Esophagus (tissue), 2 donors: ENCODE results near the gene RET. TPM values are rescaled to one million over a fixed set of nuclear protein-coding genes. Genes with fewer than 3 reads are reported as not detected.

Experiments used
- H3K27ac ChIP-seq, 2 donors: one replicate each; pipeline ENCODE4 v1.5.1; 2013; ENCODE audit warnings: low read depth in 2 of 2, mild to moderate bottlenecking in 2 of 2, inconsistent platforms in 1 of 2, low read length in 1 of 2, moderate library complexity in 1 of 2
- H3K27me3 ChIP-seq, 2 donors: one replicate each; pipeline ENCODE4 v1.6.1; 2013; ENCODE audit warnings: low read length in 2 of 2, control low read depth in 1 of 2, mild to moderate bottlenecking in 1 of 2; ENCODE audit not compliant: insufficient read depth in 2 of 2, control insufficient read depth in 1 of 2
- H3K36me3 ChIP-seq, 2 donors: one replicate each; pipeline ENCODE4 v1.6.1; 2013; ENCODE audit warnings: low read length in 1 of 2; ENCODE audit not compliant: control insufficient read depth in 2 of 2, insufficient read depth in 2 of 2
- H3K4me1 ChIP-seq, 2 donors: one replicate each; pipeline ENCODE4 v1.6.1; 2013; ENCODE audit warnings: low read length in 1 of 2; ENCODE audit not compliant: control insufficient read depth in 2 of 2, insufficient read depth in 2 of 2
- H3K4me3 ChIP-seq, 2 donors: one replicate each; pipeline ENCODE4 v1.5.1; 2013; ENCODE audit warnings: low read length in 2 of 2, mild to moderate bottlenecking in 2 of 2, low read depth in 1 of 2, moderate library complexity in 1 of 2
- H3K9me3 ChIP-seq, 2 donors: one replicate each; pipeline ENCODE4 v1.6.1; 2013; ENCODE audit warnings: mild to moderate bottlenecking in 2 of 2, low read depth in 1 of 2, low read length in 1 of 2, moderate library complexity in 1 of 2; ENCODE audit not compliant: control insufficient read depth in 2 of 2, insufficient read depth in 1 of 2
- WGBS, 2 donors: extraction: QIAGEN DNeasy Blood & Tissue Kit; methylation state at CpG; one replicate each; pipeline ENCODE4 v1.1.7; 2013; 5-methylcytosine and 5-hydroxymethylcytosine counted together
- polyA plus RNA-seq, 2 donors: library from polyadenylated mRNA; stranded (reverse); fragments of 200-250 nt; gene quantifications; one replicate each; pipeline ENCODE4 v1.2.3, GENCODE V29; 2013
- donor health status: healthy with polysubstance abuse.
- donor health status: Bipolar disorder and iron deficiency.

The RET gene
- polyA plus RNA-seq, 2 donors = 0.07 to 0.10 TPM

DNA sequence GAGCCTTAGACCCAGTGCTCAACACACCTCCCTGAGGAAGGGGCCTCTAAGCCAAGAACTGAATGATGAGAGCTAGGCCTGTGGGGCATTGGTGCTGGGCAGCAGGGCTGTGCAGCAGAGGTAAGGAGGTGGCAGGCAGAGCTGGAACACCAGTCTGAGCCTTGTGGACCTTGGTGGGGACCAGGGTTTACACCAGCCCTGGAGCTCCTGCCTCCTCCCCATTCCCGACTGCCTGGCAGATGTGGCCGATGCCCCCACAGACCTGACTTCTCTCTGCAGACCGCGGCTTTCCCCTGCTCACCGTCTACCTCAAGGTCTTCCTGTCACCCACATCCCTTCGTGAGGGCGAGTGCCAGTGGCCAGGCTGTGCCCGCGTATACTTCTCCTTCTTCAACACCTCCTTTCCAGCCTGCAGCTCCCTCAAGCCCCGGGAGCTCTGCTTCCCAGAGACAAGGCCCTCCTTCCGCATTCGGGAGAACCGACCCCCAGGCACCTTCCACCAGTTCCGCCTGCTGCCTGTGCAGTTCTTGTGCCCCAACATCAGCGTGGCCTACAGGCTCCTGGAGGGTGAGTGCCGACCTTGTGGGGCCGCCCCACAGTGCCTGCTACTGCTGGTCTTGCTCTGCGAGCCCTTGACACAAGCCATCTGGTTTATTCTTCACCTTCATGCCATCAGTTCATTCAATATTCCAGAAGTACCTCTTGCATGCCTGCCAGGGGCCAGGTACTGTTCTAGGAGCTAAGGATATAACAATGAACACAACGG, 25.4 kb downstream of the RET start:
- Histone ChIP-seq H3K27ac (no peak overlapping the region), H3K36me3 (no peaks in the 10 kb centered on the region), H3K27me3 (peaks cover 0 to 6% of the 10 kb centered on the region in 2 donors), H3K4me3 (no peak overlapping the region), H3K9me3 (no peaks in the 10 kb centered on the region), H3K4me1 (peaks cover 0 to 12% of the 10 kb centered on the region in 2 donors)
- 81 to 85% methylated on average over 18 to 19 of the region's 19 CpGs for WGBS, 2 donors

DNA sequence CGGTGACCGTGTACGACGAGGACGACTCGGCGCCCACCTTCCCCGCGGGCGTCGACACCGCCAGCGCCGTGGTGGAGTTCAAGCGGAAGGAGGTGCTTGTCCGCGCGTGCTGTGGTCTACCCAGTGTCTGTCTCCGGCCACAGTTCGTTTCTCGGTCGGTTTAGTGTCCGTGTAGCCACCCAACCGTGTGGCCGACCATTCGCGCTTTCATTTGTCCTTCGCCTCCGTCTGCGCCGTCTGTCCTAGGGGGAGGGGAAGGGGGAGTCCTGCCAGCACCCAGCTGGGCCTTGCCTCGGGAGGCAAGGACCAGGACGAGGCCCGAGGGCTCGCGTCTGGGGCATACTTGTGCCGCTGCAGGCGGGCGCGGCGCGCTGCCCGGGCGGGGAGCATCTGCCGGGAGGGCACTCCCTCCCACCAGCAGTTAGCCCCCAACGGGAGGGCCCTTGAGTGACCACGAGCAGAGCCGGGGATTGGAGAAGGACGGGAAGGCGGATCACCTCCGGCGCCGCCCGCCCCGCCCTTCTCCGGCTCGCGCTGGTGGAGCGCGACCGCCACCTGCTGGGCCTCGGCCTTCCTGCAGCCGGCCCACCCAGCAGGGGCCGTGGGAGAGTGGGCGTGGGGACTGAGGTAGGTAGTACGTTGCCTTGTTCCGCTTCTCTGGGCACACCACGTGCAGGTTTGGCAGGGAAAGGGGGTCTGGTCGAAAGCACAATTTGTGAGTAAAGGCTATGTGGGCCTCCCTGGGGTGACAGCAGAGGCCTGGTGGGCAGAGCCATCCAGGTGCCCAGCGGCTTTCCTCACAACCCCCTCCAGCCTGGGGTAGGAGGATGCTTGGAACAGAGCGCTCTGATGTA, 28.5 kb downstream of the RET start:
- peak overlapping the region; percentile 42 to 48 for H3K4me3 ChIP-seq
- H3K36me3 ChIP-seq = no peaks in the 10 kb centered on the region
- peaks cover 0 to 6% of the 10 kb centered on the region in 2 donors for H3K27me3 ChIP-seq
- peaks cover 0 to 12% of the 10 kb centered on the region in 2 donors for H3K4me1 ChIP-seq
- H3K9me3 ChIP-seq = no peaks in the 10 kb centered on the region
- no peak overlapping the region for H3K27ac ChIP-seq
- WGBS, 2 donors = 2 to 3% methylated on average over 58 to 71 of the region's 71 CpGs

DNA sequence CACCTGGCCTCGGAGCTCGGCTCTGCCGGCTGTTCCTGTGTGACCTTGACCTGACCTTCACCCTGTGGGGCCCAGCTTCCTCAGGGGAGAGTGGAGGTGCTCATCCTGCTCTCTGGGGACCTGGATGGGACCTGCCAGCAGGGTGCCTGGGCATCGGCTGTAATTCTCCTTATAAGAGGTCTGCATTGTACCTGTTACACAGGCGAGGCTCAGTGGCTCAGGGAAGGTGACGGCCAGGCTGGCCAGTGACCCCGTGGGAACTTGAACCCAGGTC, 29.0 kb downstream of the RET start:
- H3K27me3 ChIP-seq = peaks cover 0 to 6% of the 10 kb centered on the region in 2 donors
- no peaks in the 10 kb centered on the region for H3K36me3 ChIP-seq
- no peaks in the 10 kb centered on the region for H3K9me3 ChIP-seq
- no peak overlapping the region for H3K4me3 ChIP-seq
- H3K4me1 ChIP-seq = peaks cover 0 to 12% of the 10 kb centered on the region in 2 donors
- no peak overlapping the region for H3K27ac ChIP-seq
- 44 to 54% methylated on average over 7 of the region's 7 CpGs for WGBS, 2 donors

DNA sequence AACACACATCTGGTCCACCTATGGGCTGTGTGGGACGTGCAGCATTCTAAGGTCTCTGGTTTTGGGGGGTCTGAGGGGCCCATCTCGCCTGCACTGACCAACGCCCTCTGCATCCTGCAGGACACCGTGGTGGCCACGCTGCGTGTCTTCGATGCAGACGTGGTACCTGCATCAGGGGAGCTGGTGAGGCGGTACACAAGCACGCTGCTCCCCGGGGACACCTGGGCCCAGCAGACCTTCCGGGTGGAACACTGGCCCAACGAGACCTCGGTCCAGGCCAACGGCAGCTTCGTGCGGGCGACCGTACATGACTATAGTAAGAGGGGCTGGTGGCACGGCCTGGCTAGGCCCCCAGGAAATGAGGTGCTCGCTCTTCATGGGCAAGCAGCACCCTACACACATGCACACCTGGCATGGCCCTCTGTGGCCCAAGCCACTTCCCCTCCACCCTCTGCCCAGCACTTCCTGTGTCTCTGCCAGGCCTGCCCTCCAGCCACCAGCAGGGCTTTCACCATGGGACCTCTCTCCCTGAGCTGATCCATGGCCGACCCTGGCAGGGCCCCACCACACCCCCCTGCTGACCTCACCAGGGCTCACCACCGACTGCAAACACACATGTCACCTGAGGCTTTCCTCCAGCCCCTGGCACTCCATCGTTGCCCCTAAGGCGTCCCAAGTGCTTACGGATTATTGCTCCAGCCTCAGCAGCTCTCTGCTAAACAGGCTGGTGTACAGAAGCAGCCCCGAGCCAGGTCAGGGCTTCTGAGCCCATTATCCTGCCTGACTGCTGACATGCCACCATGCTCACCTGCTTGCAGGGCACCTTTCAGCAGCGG, 29.6 kb downstream of the RET start:
- no peak overlapping the region for H3K27ac ChIP-seq
- 88% methylated on average over 28 of the region's 28 CpGs for WGBS, 2 donors

DNA sequence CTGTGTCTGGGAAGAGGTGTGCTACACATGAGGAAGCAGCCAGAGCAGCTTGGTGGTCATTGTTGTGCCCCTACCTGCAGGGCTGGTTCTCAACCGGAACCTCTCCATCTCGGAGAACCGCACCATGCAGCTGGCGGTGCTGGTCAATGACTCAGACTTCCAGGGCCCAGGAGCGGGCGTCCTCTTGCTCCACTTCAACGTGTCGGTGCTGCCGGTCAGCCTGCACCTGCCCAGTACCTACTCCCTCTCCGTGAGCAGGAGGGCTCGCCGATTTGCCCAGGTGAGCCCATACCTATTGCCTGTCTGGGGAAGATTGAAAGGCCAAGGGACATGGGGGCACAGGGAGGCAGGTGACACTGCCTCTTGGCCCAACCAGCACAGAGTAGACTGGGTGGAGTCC, 32.1 kb downstream of the RET start:
- peaks cover 0 to 9% of the 10 kb centered on the region in 2 donors for H3K4me1 ChIP-seq
- 94 to 95% methylated on average over 12 of the region's 12 CpGs for WGBS, 2 donors
- H3K27ac ChIP-seq = no peak overlapping the region
- no peak overlapping the region for H3K4me3 ChIP-seq
- no peaks in the 10 kb centered on the region for H3K36me3 ChIP-seq
- H3K27me3 ChIP-seq = peaks cover 0 to 5% of the 10 kb centered on the region in 2 donors
- no peaks in the 10 kb centered on the region for H3K9me3 ChIP-seq

More for the DNA sequence above, 29.6 kb downstream of the RET start:
- Histone ChIP-seq H3K27me3 (peaks cover 0 to 6% of the 10 kb centered on the region in 2 donors), H3K36me3 (no peaks in the 10 kb centered on the region), H3K4me3 (no peak overlapping the region), H3K9me3 (no peaks in the 10 kb centered on the region), H3K4me1 (peaks cover 0 to 12% of the 10 kb centered on the region in 2 donors)

DNA sequence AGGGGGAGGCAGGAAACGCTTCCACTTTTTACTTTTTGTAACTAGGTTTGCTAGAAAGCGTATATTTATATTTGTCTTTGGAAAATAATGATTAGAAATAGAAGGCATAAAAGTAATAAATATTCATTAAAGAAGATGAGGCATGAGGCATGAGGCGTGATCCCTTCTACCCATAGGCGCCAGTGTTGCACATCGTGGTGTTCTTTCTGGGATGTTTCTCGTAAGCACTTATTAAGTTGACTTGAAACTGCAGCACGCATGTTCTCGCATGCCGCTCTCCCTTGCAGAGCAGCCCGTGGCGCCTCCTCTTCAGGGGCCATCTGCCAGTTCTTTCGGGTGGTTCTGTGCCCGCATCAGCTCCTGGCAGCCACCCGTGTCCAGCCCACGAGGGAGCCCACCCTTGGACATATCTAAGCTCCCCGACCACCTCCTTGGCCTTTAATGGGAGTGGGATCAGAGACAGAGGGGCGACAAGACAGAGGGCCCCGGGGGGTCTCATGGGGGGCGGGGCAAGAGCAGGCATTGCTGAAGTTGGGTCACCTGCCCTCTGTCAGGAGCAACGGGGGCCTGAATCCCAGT, 32.9 kb downstream of the RET start:
- Histone ChIP-seq H3K4me1 (peaks cover 0 to 5% of the 10 kb centered on the region in 2 donors), H3K9me3 (no peaks in the 10 kb centered on the region), H3K36me3 (no peaks in the 10 kb centered on the region), H3K27me3 (peaks cover 0 to 1% of the 10 kb centered on the region in 2 donors), H3K4me3 (no peak overlapping the region), H3K27ac (no peak overlapping the region)
- 49 to 60% methylated on average over 20 of the region's 20 CpGs for WGBS, 2 donors

DNA sequence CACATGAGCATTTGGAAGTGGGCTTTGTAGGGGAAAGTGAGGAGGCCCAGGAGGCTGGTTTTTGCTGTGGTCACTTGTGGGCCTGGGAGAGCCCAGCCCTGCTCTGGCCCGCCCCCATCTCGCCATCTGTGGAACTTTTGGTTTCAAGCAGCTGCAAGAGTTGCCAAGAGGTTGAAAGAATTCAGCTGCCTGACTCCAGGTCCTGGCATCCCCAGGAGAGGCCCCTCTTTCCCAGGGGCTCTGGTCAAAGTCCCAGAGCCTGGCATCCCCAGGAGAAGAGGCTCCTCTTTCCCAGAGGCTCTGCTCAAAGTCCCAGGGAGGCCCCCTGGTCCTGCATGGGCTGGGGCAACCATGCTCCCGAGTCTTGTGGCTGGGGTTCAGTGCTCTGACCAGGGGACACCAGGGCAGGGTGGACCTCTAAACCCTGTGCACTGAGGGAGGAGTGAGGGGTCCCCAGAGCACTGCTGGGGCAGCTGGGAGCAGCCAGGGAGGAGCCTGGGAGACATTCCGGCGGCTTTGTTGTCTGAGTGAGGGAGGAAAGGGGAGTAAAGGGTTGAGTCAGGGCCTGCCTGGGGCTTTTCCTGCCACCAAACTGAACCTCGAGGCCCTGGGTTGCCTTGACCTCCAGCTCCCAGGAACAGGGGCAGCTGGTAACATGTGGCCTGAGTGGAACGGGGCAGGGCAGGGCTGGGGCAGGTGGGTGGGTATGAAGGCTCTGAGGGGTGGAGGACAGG, 33.6 kb downstream of the RET start:
- Histone ChIP-seq H3K27ac (no peak overlapping the region), H3K27me3 (no peaks in the 10 kb centered on the region), H3K4me1 (peaks cover 0 to 2% of the 10 kb centered on the region in 2 donors), H3K4me3 (no peak overlapping the region), H3K9me3 (no peaks in the 10 kb centered on the region), H3K36me3 (no peaks in the 10 kb centered on the region)
- WGBS, 2 donors = 45 to 48% methylated on average over 7 of the region's 7 CpGs

DNA sequence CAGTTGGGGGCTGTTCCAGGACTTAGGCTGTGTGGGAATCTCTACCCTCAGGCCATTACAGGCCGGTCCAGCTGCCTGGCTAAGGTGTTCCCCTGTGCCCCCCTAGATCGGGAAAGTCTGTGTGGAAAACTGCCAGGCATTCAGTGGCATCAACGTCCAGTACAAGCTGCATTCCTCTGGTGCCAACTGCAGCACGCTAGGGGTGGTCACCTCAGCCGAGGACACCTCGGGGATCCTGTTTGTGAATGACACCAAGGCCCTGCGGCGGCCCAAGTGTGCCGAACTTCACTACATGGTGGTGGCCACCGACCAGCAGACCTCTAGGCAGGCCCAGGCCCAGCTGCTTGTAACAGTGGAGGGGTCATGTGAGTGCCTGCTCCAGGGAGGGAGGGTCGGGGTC, 34.2 kb downstream of the RET start:
- 83 to 84% methylated on average over 11 of the region's 11 CpGs for WGBS, 2 donors
- Histone ChIP-seq H3K27ac (no peak overlapping the region), H3K36me3 (no peaks in the 10 kb centered on the region), H3K4me1 (no peaks in the 10 kb centered on the region), H3K27me3 (no peaks in the 10 kb centered on the region), H3K9me3 (no peaks in the 10 kb centered on the region), H3K4me3 (no peak overlapping the region)
